Measurements from ENCODE around the gene CCNG2.

CCNG2 gene

GRCh38 chr4:77147079-77147782 lies 9.8 kb upstream of the CCNG2 start:
- no peak for DNase-seq (ENCODE audit: low read depth in 2 of 2)

- DNase-seq (ENCODE audit: low read depth in 2 of 2): no peak
Measured at GRCh38 chr4:77148078-77148477, 8.9 kb upstream of the CCNG2 start.

- no peak for DNase-seq (ENCODE audit: low read depth in 2 of 2)
Measured at GRCh38 chr4:77149789-77150188, 7.2 kb upstream of the CCNG2 start.

- DNase-seq (ENCODE audit: low read depth in 2 of 2): no peak
Measured at GRCh38 chr4:77151241-77151640, 5.8 kb upstream of the CCNG2 start.

- DNase-seq (ENCODE audit: low read depth in 2 of 2): no peak
Measured at GRCh38 chr4:77152421-77152820, 4.6 kb upstream of the CCNG2 start.

- no peak for DNase-seq (ENCODE audit: low read depth in 2 of 2)
Measured at GRCh38 chr4:77153006-77153405, 4.0 kb upstream of the CCNG2 start.

GRCh38 chr4:77154065-77154464 lies 2.9 kb upstream of the CCNG2 start:
- no peak for DNase-seq (ENCODE audit: low read depth in 2 of 2)

- DNase-seq (ENCODE audit: low read depth in 2 of 2): no peak
Measured at GRCh38 chr4:77154761-77155499, 2.1 kb upstream of the CCNG2 start.

GRCh38 chr4:77155631-77156452 lies 1.2 kb upstream of the CCNG2 start:
- DNase-seq (ENCODE audit: low read depth in 2 of 2): no peak

GRCh38 chr4:77156533-77156911 lies 485 bp upstream of the CCNG2 start:
- peak; percentile 84 to 86 for DNase-seq (ENCODE audit: low read depth in 2 of 2)

- peak; percentile 31 to 63 for DNase-seq (ENCODE audit: low read depth in 2 of 2)
Measured at GRCh38 chr4:77157859-77158486, 966 bp downstream of the CCNG2 start.

- no peak for DNase-seq (ENCODE audit: low read depth in 2 of 2)
Measured at GRCh38 chr4:77158487-77158861, 1.5 kb downstream of the CCNG2 start.

- no peak for DNase-seq (ENCODE audit: low read depth in 2 of 2)
Measured at GRCh38 chr4:77159806-77160205, 2.8 kb downstream of the CCNG2 start.

GRCh38 chr4:77163641-77164040 lies 6.6 kb downstream of the CCNG2 start:
- no peak for DNase-seq (ENCODE audit: low read depth in 2 of 2)

GRCh38 chr4:77167173-77167572 lies 10.2 kb downstream of the CCNG2 start:
- DNase-seq (ENCODE audit: low read depth in 2 of 2): no peak

- no peak for DNase-seq (ENCODE audit: low read depth in 2 of 2)
Measured at GRCh38 chr4:77167866-77168265, 10.9 kb downstream of the CCNG2 start.

- no peak for DNase-seq (ENCODE audit: low read depth in 2 of 2)
Measured at GRCh38 chr4:77169481-77169880, 12.5 kb downstream of the CCNG2 start.

- DNase-seq (ENCODE audit: low read depth in 2 of 2): no peak
Measured at GRCh38 chr4:77170926-77171325, 13.9 kb downstream of the CCNG2 start.

GRCh38 chr4:77172336-77172735 lies 15.3 kb downstream of the CCNG2 start:
- DNase-seq (ENCODE audit: low read depth in 2 of 2): no peak

- no peak for DNase-seq (ENCODE audit: low read depth in 2 of 2)
Measured at GRCh38 chr4:77174426-77174825, 17.4 kb downstream of the CCNG2 start.

- no peak for DNase-seq (ENCODE audit: low read depth in 2 of 2)
Measured at GRCh38 chr4:77175201-77175611, 18.2 kb downstream of the CCNG2 start.

- DNase-seq (ENCODE audit: low read depth in 2 of 2): no peak
Measured at GRCh38 chr4:77176640-77177039, 19.6 kb downstream of the CCNG2 start.

Measured in stimulated activated CD4-positive, alpha-beta T cell treated with anti-CD3 and anti-CD28 coated beads, Interleukin-12 subunit alpha, Interleukin-12 subunit beta, amount 100 ng/mL, for 24 hours (primary cell).